ENCODE data around the gene TMPRSS11A. TPM values are rescaled to one million over a fixed set of nuclear protein-coding genes. Genes with fewer than 3 reads are reported as not detected.

The TMPRSS11A gene
- total and polyA plus RNA-seq, 11 donors = not detected

GRCh38 chr4:67935888-67936287, 27.4 kb downstream of the TMPRSS11A start:
- Histone ChIP-seq H3K36me3 (no peaks in the 10 kb centered on the region), H3K27ac (no peak overlapping the region), H3K27me3 (no peaks in the 10 kb centered on the region), H3K4me1 (no peaks in the 10 kb centered on the region), H3K9me3 (peaks cover 0 to 18% (median 0%) of the 10 kb centered on the region in 12 donors), H3K4me3 (no peak overlapping the region)
- intact Hi-C loops (cut with DNase I) = no loop called here
- no peak for TF ChIP-seq CTCF (IDR thresholded peaks at IDR 0.05)
- TF ChIP-seq POLR2A (IDR thresholded peaks at IDR 0.05) = no peak
- no peak for ATAC-seq
- WGBS, 4 donors = 47 to 63% (median 60%) methylated on average over 2 of the region's 2 CpGs
- no peak for DNase-seq

GRCh38 chr4:67934628-67935027, 28.7 kb downstream of the TMPRSS11A start:
- no peaks in the 10 kb centered on the region for H3K4me1 ChIP-seq
- H3K27me3 ChIP-seq = no peaks in the 10 kb centered on the region
- no peak overlapping the region for H3K4me3 ChIP-seq
- WGBS, 4 donors = 24 to 32% (median 25%) methylated on average over 2 of the region's 2 CpGs
- no peaks in the 10 kb centered on the region for H3K36me3 ChIP-seq
- TF ChIP-seq POLR2A (IDR thresholded peaks at IDR 0.05) (no peak), CTCF (IDR thresholded peaks at IDR 0.05) (no peak)
- intact Hi-C loops (cut with DNase I) = no loop called here
- no peak for DNase-seq
- H3K9me3 ChIP-seq = peaks cover 0 to 18% (median 0%) of the 10 kb centered on the region in 12 donors
- no peak overlapping the region for H3K27ac ChIP-seq
- no peak for ATAC-seq

- intact Hi-C loops (cut with DNase I) = no loop called here
- no peak for TF ChIP-seq POLR2A (IDR thresholded peaks at IDR 0.05)
- TF ChIP-seq CTCF (IDR thresholded peaks at IDR 0.05) = no peak
Observed at GRCh38 chr4:67933755-67934154, 29.5 kb downstream of the TMPRSS11A start.

GRCh38 chr4:67933038-67933437, 30.3 kb downstream of the TMPRSS11A start:
- no peak overlapping the region for H3K27ac ChIP-seq
- intact Hi-C loops (cut with DNase I) = no loop called here
- TF ChIP-seq CTCF (IDR thresholded peaks at IDR 0.05) = no peak
- no peak for TF ChIP-seq POLR2A (IDR thresholded peaks at IDR 0.05)
- DNase-seq (no peak), ATAC-seq (no peak)
- 88 to 95% (median 90%) methylated on average over 5 of the region's 5 CpGs for WGBS, 4 donors
- no peaks in the 10 kb centered on the region for H3K27me3 ChIP-seq
- H3K36me3 ChIP-seq = no peaks in the 10 kb centered on the region
- peaks cover 0 to 4% (median 0%) of the 10 kb centered on the region in 12 donors for H3K9me3 ChIP-seq
- H3K4me1 ChIP-seq = no peaks in the 10 kb centered on the region
- no peak overlapping the region for H3K4me3 ChIP-seq

More at GRCh38 chr4:67933755-67934154, 29.5 kb downstream of the TMPRSS11A start:
- WGBS, 4 donors = 8 to 26% (median 18%) methylated on average over 1 of the region's 1 CpG
- no peaks in the 10 kb centered on the region for H3K27me3 ChIP-seq
- no peak for DNase-seq
- H3K27ac ChIP-seq = no peak overlapping the region
- H3K4me1 ChIP-seq = no peaks in the 10 kb centered on the region
- peaks cover 0 to 12% (median 0%) of the 10 kb centered on the region in 12 donors for H3K9me3 ChIP-seq
- ATAC-seq = no peak
- H3K36me3 ChIP-seq = no peaks in the 10 kb centered on the region
- no peak overlapping the region for H3K4me3 ChIP-seq

Data from heart left ventricle (tissue), 16 donors.